OCI-LY7 (cell line): ENCODE results near the gene KPNA3.

Experiments
- CTCF ChIP-seq: fragments of 200-600 bp; sonication (generic); conservative IDR thresholded peaks from 2 replicates; pipeline ENCODE4 v1.5.1; 2014; ENCODE audit warnings: mild to moderate bottlenecking, antibody characterized with exemption, low read length, moderate library complexity, mixed read lengths
- EZH2phosphoT487 ChIP-seq: fragments of 200-600 bp; sonication (generic); IDR thresholded peaks from 2 replicates; pipeline ENCODE4 v1.6.1; 2018; ENCODE audit warnings: low read depth, borderline replicate concordance, mild to moderate bottlenecking, mixed run types, antibody characterized with exemption, low read length, moderate library complexity, mixed read lengths

- no peak for TF ChIP-seq CTCF
- TF ChIP-seq EZH2phosphoT487 = no peak
These were observed 35.4 kb upstream of the KPNA3 start for GRCh38 chr13:49827891-49828290.
